ENCODE results near the gene JAKMIP3.

The JAKMIP3 gene

DNA sequence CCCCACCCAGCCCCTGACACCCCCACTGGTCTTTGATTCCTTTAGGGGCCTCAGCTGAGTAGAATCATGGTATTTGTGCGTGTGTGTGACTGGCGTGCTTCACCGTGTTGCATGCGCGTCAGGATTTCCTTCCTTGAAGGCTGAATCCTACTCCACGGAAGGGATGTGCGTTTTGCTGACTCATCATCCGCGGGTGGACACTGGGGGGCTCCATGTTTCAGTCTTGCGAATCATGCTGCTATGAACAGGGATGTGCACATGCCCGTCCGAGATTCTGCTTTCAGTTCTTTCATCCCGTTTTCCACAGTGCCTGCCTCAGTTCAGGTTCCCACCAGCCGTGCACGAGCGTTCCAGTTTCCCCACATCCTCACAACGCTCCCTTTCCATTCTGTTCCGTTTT, 20.9 kb upstream of the JAKMIP3 start:
- DNase-seq, result no peak

DNA sequence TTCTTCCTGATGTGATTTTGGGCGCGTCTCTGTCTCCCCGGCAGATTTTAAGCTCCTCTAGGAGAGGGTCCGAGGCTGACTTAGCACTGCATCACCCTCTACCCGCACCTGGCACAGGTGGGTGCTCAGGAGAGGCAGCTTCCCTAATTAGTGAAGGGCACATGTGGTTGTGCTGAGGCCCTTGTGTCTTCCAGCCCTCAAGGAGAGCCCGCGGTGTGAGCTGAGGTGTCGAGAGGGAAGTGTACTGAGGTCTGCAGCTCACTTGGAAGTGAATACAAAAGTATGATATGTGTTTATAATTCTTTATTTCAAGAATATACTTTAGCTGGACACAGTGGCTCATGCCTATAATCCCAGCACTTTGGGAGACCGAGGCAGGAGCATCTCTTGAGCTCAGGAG, 20.4 kb upstream of the JAKMIP3 start:
- DNase-seq, result no peak

DNA sequence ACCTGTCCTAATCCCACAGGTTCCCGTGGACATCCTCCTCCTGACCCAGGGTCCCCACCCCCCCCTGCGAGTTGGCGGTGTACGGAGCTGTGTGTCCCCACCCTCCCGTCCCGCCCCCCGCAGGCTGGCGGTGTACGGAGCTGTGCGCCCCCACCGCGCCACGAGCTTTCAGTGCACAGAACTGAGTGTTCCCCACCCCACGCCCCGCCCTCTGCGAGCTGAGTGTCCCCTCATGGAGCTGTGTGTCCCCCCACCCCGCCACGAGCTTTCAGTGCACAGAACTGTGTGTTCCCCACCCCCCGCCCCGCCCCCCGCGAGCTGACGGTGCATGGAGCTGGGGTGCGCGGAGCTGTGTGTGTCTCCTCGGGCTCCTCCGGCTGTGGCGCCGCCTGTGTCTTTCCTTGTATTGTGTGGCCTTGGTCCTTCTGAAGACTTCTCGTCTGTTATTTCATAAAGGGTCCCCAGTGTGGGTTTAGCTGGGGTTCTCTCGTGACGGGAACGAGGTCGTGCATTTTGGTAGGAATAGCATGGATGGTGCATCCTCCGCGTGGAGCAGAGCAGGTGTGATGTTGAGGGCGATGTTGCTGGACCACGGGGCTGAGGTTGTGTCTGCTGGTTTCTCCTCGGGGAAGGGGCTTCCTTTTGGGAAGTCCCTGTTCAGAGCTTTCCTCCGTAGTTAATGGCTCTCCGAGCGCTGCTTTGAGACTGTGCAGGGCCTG, 18.0 kb upstream of the JAKMIP3 start:
- no peak for DNase-seq

DNA sequence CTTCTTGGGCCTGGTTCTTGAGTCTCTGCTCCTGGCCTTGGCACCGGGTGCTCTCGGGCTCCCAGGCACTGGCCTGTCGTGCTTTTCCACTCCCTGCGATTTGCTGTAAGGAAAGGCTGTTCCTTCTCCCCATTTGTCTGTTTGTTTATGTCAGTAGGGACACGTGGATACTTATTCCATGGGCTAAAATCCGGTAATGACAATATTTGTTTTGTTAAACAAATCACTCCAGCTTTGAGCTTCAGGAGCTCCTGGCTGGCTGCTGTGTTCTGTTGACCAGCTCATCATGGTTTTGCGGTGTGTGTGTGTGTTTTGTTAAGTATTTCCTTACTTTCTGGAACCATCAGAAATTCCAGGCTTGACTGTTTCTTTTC, 17.5 kb upstream of the JAKMIP3 start:
- DNase-seq, result no peak

DNA sequence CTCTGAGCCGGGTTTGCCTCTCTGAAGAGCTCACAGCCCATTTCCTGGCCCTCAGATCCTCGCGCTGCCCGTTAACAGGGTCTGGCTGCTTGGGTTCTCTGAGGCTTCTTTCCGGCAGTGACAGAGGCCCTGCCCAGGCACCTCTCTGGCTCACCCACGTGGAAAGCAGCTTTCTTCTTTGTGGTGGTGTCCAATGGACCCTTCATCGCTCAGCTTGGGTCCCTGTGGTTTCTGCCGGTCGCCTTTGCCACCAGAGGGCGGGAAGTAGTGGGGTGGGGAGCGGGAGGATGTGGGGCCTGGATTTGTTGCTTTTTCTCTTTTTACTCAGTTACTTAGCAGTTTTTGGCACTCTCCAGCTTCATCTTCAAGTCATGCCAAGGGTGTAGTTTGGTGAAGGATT, 15.6 kb upstream of the JAKMIP3 start:
- DNase-seq, result no peak

DNA sequence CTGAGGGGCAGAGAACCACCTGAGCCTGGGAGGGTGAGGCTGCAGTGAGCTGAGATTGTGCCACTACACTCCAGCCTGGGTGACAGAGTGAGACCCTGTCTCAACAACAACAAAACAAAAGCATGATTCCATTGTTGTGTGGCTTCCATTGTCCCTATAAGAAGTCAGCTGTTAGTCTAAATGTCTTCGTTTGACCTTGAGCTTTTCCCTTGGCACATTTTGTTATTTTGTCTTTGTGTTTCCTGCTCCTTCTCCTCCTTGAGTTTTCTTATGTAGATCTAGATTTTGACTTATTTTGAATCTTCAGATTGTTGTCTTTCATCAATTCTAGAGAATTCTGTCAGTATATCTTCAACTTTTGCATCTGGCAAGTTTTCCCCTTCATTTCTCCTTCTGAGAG, 13.6 kb upstream of the JAKMIP3 start:
- no peak for DNase-seq

DNA sequence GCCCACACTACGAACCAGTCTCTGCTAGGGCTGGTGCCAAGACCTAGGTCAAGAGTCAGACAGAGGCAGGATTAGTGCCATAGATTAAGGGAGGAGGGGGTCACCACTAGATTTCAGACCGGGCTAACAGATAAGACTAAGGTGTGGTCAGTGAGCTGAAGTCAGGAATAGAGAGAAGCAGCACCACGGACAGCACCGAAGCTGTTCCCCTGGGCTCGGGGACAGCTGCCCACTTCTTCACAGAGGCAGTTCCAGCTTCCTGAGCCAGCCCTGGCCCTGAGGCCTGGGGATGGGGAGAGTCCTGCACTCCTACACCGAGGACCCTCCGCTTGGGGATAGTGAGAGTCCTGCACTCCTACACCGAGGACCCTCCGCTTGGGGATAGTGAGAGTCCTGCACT, 11.2 kb upstream of the JAKMIP3 start:
- no peak for DNase-seq

DNA sequence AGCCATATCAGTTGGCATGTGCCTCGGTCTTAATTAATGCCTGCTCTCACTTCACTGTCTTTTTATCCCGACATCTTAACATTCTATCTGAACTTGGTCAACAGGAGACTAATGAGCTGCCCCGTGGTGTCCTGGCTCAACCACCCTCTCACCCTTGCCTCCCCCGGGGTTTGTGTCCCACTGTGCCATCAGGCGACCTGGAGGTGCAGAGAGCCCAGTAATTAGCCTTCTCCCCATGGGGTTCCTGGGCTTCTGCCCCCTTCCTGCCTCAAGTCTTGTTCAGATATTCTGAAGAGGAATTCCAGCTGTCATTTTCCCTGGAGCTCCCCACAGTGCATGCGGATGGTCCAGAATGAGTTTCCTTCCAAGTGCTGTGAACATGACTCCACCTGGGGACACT, 10.1 kb upstream of the JAKMIP3 start:
- no peak for DNase-seq

DNA sequence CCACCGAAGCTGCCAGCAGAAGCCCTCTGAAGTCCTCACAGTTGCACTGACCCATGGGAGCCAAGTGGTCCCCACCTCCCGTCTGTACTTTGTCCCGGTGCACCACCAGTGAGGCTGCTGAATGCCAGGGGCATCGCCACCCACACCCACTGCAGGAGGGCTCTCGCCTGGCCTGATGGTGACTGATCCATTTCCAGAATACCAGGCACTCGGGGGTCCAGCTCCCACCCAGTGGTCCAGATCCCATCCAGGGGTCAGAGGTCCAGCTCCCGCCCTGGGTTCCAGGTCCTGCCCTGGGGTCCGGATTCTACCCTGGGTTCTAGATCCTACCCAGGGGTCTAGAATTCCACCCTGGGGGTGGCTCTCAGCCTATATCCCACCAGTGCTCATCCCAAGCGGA, 9.1 kb upstream of the JAKMIP3 start:
- DNase-seq, result no peak

DNA sequence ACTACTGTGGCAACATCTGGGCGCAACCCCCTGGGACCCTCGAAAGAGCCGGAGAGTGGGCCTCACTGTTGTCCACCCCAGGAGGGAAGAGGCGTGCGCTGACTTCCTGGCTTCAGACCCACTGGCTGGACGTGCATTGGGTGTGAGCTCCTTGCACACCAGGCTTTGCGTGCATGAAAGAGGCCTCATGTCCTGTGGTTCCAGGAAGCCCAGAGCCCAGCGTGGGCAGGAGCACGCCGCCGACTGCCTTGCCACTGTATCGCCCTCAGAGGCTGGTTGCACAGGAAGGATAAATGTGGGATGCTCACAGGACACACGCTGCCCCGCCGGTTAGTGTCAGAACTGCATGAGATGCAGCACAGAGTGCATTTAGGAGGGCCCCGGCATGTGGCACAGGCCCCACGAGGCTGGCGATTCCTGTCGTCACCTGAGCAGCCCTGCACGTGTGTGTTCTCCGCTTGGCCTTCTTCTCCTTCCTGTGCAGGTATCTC, 8.5 kb upstream of the JAKMIP3 start:
- no peak for DNase-seq

DNA sequence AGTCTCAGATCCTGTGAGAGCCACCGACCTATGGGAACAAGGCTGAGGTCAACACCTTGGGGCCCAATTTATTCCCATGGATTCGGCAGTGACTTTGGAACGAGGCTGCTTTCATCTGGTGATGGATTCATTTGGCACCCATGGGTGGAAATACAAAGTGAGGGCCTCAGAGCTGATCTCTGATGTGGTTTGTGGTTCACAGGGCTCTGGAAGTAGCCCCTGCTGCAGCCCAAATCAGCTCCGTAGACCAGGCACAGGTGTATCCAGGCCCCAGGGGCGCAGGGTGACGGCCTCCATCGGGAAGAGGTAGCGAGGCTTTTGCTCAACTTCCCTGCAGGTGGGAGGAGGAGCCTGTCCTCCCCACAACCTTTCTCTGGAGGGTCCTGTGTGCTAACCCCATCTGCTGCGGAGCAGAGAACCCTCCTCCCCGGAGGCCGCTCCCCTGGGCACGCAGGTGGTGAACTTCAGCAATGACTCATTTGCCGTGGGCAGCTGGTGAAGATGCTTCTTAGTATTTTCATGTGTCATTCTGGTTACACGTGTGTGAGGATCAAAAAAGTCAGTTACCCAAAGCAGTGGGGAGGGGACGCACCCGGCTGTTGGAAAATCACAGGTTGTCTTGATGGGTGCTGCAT, 7.5 kb upstream of the JAKMIP3 start:
- no peak for DNase-seq

DNA sequence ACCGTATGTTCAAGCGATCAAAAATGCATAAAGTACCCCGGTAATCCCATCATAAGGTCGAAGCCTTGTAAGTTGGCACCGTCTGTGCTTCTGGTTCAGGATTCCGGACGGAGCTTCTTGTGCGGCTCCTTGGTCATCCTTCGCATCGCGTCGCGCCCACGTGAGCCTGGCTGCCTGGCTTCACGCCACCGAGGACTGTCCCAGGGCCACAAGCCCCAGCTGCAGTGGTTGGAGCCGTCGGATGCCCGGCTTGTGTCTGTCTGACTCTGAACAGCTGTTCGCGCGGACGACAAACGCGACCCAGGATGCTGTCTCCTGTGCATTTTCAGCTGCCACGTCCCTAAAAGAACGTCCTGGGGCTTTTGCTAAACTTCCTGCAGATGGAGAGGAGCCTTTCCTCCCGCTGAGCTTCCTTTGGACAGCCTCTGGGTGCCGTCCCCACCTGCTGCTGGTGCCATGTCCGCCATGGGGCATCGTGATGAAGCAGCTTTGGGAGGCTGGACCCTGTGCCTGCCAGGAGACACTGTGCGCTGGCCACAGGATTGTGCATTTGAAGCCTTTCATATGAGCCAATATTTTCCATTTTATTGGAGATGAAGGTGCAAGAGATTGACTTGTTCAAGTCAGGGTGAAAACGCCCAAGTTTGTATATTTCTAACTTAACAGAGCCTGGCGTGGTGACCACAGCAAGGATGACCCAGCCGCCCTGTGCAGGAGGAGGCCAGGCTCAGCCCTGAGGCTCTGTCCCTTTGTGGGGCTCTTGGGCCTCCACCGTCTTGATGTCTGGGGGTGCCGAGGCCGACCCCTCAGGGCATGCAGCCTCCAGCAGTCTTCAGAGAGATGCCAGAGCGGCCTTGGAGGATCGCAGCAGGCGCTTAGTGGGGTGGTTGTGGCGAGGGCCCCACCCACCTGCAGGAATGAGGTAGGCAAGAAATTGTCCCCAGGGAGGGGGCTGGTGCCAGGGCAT, 6.7 kb upstream of the JAKMIP3 start:
- DNase-seq, result no peak

DNA sequence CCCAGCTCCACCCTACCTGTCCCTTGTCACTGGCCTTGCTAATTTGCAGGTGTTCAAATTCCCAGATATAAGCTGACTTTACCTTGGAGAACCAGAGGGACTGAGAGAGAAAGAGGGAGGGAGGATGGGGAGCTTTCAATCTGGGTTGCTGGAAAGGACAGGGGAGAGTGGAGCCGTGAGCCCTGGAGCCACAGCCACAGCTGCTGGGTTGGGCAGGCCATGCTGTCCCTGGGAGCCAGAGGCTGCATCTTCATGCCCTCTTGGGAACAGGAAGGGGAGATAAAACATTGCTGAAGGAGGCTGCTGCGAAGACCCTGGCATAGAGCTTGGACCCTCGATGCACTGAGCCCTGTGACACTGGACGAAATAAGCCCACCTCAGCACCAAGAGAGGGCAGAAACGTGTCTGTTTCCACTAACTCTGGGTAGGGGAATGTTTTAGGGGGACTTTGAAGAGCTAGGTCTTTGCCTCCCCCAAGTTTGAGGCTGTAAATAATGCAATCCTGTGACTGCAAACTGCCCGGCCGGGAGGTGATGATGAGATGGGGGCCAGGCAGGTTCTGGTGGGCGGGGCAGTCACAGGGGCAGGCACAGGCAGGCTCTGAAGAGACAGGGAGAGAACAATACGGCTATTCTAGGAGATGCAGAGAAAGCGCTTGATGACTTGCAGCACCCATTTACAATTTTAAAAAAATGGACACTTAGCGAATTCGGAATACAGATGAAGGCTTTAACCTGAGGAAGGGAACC, 5.8 kb upstream of the JAKMIP3 start:
- DNase-seq, result no peak

DNA sequence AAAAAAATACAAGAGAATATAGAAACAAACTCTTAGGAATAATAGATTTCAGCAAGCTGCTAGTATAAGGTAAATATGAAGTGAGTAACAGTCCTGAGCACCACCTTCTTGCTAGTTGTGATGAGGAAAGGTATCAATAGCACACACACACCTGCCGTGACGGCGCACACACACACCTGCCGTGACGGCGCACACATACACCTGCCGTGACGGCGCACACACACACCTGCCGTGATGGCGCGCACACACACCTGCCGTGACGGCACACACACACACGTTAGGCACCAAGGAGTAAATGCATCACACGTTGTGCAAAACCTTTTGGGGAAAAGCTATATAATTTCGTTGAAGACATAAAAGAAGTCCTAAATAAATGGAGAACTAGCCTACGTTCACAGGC, 4.7 kb upstream of the JAKMIP3 start:
- no peak for DNase-seq

DNA sequence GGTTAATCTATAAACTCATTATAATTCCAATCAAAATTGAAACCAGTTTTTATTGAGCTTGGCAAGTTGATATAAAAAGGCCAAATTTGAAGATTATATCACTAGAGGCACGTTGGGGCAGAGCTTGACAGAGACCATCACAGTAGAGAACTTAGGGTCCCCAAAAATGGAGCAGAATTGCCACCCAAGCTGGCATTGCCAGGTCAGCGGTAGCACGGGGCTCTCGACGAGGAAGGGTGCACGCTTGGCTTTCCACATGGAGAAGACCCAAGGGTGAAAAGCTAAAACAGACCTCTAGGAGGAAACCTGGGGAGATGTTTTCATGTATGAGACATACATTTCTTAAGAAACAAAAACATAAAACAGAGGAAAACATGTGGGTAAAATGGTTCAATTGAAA, 4.3 kb upstream of the JAKMIP3 start:
- DNase-seq, result no peak

DNA sequence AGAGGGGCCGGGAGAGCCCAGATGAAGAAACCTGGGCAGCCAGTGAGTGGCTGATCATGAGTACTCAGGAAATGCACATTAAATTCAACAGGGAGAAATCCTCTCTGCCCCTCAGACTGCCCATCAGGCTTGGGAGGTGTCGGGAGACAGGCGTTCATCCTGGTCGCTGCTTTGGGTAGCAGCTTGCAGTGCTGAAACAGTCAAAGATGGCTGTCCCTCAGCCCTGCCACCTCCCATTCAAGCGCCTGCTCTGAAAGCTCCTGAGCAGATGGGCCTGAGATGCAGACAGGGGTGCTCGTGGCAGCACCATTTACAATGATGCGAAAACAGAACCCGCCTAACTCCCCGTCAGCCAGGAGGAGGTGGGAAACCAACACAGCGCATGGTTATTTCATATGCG, 3.6 kb upstream of the JAKMIP3 start:
- no peak for DNase-seq

DNA sequence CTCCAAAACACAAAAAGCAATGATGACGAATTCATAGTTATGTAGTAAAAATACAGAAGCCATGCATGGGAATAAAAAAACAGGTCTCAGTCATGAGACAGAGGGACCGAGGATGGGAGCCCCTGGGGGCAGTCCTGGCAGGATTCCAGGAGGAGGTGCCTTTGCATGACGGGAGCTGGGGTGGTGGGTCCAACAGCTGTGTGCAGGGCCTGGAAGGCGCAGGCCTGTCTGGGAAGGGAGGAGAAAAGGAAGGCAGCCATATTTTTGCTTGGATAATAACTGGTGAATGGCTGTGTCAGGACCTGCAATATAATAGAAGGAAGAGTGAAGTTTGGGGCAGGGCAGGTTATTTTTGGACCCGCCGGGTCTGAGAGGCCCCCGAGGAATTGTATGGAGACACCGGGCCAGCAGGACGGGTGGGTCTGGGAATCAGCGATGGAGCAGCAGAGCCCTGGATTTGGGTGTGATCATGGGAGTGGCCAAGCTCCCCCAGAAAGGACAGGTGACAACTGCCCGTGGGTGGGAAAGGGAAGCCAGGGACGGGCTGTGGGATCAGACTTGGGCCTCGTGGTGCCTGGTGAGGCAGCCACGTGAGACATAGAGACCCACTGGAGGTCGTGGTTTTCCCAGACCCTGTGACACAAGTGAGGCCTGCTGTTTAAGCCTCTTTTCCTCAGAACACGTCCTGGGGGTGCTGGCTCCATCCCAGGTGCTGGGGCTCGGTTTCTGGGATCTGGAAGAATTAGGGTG, 2.9 kb upstream of the JAKMIP3 start:
- no peak for DNase-seq

DNA sequence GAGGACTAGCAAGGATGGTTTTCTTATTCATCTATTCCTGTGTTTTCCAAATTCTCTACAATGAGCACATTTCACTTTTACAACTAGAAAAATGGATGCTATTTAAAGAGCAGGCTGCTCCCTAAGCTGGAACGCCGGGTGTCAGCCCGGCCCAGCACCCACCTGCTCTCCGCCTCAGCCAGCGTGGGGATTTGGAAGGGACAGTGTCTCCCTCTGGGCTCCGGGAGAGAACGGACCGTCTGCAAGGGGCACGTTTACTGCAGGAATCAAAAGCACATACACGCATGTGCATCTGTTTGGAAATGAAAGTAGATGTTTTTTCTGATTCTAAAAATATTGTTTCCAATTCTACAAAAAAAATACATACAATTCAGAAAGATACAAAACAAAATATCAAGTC, 2.3 kb upstream of the JAKMIP3 start:
- DNase-seq, result no peak

DNA sequence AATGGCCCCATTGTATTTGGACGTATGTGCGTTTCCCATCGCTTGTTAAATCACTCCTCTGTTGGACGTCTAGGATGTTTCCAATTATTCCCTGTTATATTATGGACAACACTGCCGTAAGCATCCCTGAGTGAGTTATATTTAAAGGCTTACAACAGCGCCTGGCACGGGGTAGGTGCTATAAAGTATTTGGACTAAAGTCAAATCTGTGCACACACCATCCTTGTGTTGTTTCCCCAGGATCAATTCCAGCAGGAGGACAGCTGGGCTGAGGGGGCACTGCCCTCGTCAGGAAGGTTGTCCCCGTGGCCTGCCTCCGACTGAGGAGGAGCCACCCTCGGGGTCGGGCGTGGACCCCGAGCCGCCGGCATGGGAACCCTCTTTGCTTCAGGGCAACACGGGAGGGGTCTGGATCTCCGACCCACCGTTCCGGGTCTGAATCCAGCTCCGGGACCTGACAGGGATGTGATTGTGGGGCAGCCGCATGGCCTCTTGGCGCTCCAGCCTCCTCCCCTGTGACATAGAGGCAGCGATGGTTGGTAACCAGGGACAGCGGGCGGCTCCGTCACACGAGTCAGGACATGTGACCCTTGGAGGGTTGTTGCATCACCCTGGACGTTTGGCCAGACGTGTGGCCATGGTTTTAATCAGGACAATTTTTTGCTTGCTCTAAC, 1.5 kb upstream of the JAKMIP3 start:
- DNase-seq, result no peak

DNA sequence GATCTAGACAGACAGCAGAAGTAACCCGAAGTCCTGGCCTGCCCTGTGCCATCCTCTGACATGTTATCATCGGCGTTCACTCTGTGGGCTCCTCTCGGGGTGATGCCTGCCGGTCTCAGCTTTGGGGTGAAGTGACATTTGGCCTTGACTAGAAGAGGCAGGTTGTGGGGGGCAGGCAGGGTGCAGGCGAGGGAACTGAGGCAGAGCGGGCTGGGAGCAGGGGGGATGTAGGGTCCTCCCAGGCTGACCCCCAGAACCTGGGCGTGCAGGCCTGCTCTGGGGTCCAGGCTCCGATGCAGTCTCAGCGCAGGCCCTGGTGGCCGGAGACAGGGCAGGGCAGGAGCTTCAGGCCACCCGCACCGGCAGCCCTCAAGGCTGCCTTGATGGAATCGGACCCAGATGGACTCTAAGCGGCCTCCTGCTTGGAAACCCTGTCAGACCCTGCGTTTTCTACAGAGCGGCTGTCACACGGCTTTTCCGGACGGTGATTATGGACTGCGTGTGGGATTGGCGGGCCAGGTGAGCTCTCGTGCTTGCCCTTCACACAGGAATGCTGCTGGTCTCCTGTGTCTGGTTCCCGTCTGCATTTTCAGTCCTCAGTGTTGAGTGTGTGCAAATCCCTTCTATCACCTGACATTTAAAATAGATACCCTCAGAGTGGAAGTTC, 842 bp upstream of the JAKMIP3 start:
- no peak for DNase-seq

DNA sequence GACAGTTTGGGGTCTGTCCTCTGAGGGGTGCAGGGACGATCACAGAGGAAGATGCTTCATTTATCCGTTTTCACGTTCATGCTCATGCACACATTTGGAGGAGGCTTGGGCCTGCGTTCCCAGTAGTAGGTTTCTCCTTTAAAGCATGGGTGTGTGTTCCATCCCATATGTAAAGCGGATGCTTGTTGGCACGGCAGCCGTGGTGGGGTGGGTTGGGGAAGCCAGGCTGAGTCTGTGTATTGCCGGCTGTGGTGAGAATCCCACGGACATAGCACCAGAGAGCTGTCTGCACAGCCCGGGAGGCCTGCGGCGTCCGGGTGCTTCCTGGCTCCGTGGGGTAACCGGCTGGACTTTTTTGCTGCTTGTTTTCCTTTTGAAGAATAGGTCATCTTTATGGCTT, 440 bp downstream of the JAKMIP3 start:
- no peak for DNase-seq
